ENCODE measurements around the gene RCAN1.
A peak's percentile ranks its signal among the peaks of the same experiment; 100 is the strongest.

Gene RCAN1

GRCh38 chr21:34596561-34597271 lies 18.2 kb downstream of the RCAN1 start:
- DNase-seq (ENCODE audit: low read depth) = no peak
- Histone ChIP-seq H3K4me1 (ENCODE audit: control insufficient read depth, insufficient read depth, low read length) (peaks cover 36% of the 10 kb centered on the region), H3K36me3 (ENCODE audit: control insufficient read depth, insufficient read depth, low read length, severe bottlenecking) (no peaks in the 10 kb centered on the region), H3K4me3 (ENCODE audit: low read length) (no peak overlapping the region), H3K9ac (ENCODE audit: low read length) (no peak overlapping the region), H3K27me3 (replicated peaks; ENCODE audit: control insufficient read depth, insufficient read depth, low read length) (no peaks in the 10 kb centered on the region), H3K9me3 (ENCODE audit: control insufficient read depth, low read length) (no peaks in the 10 kb centered on the region)

DNA sequence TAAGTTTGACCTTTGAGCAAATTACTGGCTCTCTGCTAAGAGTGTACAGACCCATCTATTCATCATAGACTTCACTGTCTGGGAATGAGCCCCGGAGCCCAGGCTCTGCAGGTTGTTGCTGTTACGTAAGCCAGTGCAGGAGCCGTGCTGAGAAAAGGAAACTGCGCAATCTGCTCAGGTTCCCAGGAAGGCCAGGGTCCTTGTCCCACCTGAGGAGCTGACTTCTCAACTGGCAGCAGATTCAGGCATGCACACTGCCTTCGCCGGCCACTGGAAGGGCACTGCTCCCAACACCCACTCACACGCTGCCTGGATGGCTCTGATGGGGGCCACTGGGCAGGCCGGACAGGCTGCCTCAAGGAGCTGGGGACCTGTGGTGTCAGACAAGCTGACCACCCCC lies 19.5 kb downstream of the RCAN1 start:
- no peaks in the 10 kb centered on the region for H3K36me3 ChIP-seq (ENCODE audit: control insufficient read depth, insufficient read depth, low read length, severe bottlenecking)
- no peak overlapping the region for H3K4me3 ChIP-seq (ENCODE audit: low read length)
- H3K9me3 ChIP-seq (ENCODE audit: control insufficient read depth, low read length) = no peaks in the 10 kb centered on the region
- DNase-seq (ENCODE audit: low read depth) = no peak
- H3K9ac ChIP-seq (ENCODE audit: low read length) = no peak overlapping the region
- H3K4me1 ChIP-seq (ENCODE audit: control insufficient read depth, insufficient read depth, low read length) = peaks cover 36% of the 10 kb centered on the region
- no peaks in the 10 kb centered on the region for H3K27me3 ChIP-seq (replicated peaks; ENCODE audit: control insufficient read depth, insufficient read depth, low read length)

GRCh38 chr21:34594566-34595234 lies 20.2 kb downstream of the RCAN1 start:
- H3K27me3 ChIP-seq (replicated peaks; ENCODE audit: control insufficient read depth, insufficient read depth, low read length) = no peaks in the 10 kb centered on the region
- no peak for DNase-seq (ENCODE audit: low read depth)
- no peaks in the 10 kb centered on the region for H3K36me3 ChIP-seq (ENCODE audit: control insufficient read depth, insufficient read depth, low read length, severe bottlenecking)
- H3K9ac ChIP-seq (ENCODE audit: low read length) = no peak overlapping the region
- no peaks in the 10 kb centered on the region for H3K9me3 ChIP-seq (ENCODE audit: control insufficient read depth, low read length)
- H3K4me1 ChIP-seq (ENCODE audit: control insufficient read depth, insufficient read depth, low read length) = peaks cover 36% of the 10 kb centered on the region
- no peak overlapping the region for H3K4me3 ChIP-seq (ENCODE audit: low read length)

DNA sequence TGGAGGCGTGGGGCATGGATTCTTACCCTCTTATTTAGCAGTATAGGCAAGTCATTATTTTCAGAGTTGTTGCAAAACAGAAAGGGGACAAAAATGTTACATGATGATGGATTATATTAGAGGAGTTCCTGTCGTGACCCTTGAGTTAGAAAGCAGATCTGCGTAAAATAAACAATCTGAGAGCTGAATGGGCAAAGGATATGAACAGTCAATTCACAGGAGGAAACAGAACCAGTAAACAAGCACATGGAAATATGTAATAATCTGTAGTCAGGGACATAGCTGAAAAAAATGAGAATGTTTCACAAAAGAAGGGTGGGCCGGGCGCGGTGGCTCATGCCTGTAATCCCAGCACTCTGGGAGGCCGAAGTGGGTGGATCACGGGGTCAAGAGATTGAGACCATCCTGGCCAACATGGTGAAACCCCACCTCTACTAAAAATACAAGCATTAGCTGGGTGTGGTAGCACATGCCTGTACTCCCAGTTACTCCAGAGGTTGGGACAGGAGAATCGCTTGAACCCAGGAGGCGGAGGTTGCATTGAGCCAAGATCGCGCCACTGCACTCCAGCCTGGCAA lies 20.9 kb downstream of the RCAN1 start:
- Histone ChIP-seq H3K9ac (ENCODE audit: low read length) (no peak overlapping the region), H3K4me1 (ENCODE audit: control insufficient read depth, insufficient read depth, low read length) (peaks cover 36% of the 10 kb centered on the region), H3K9me3 (ENCODE audit: control insufficient read depth, low read length) (no peaks in the 10 kb centered on the region), H3K4me3 (ENCODE audit: low read length) (no peak overlapping the region), H3K36me3 (ENCODE audit: control insufficient read depth, insufficient read depth, low read length, severe bottlenecking) (no peaks in the 10 kb centered on the region), H3K27me3 (replicated peaks; ENCODE audit: control insufficient read depth, insufficient read depth, low read length) (no peaks in the 10 kb centered on the region)
- no peak for DNase-seq (ENCODE audit: low read depth)

- Histone ChIP-seq H3K4me3 (ENCODE audit: low read length) (no peak overlapping the region), H3K9me3 (ENCODE audit: control insufficient read depth, low read length) (no peaks in the 10 kb centered on the region), H3K36me3 (ENCODE audit: control insufficient read depth, insufficient read depth, low read length, severe bottlenecking) (no peaks in the 10 kb centered on the region), H3K4me1 (ENCODE audit: control insufficient read depth, insufficient read depth, low read length) (peaks cover 36% of the 10 kb centered on the region), H3K9ac (ENCODE audit: low read length) (no peak overlapping the region), H3K27me3 (replicated peaks; ENCODE audit: control insufficient read depth, insufficient read depth, low read length) (no peaks in the 10 kb centered on the region)
- DNase-seq (ENCODE audit: low read depth) = no peak
Measured at GRCh38 chr21:34593423-34593822, 21.5 kb downstream of the RCAN1 start.

DNA sequence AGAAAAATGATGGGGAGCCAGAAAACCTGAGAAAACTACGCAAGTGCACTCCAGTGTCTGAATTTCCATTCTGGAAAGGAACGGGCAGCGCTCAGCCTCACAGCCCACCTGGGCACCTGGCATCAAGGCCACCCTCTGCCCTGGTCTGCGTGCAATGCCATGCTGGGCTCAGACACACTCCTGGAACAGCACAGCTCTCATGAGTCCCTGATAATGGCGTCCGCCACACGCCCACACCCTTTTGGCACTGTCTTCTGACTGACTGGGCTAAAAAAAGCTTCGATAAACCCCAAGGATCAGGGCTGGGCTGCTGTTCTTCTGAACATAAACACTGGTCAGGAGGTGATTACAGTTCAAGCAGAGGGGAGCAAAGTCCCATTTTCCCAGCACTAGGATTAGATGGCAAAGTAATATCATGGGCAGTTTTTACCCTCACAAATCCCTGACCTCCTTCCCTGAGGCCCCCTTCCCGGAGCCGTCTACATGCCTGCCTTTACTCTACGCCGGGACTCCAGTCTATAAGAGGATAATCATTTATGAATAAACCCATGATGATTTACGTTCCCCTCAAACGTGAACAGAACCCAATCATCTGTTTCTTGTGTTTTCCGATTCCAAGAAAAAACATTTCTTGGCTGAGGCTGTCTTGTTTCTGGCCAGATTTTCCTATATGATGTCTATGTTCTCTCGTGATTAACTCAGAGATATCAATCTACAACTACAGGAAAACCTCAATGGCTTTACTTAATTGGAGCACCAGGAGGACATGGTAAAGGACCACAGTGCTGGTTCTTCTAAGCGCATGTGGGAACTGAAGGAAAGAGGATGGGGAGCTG lies 22.6 kb downstream of the RCAN1 start:
- H3K9me3 ChIP-seq (ENCODE audit: control insufficient read depth, low read length) = no peaks in the 10 kb centered on the region
- no peaks in the 10 kb centered on the region for H3K27me3 ChIP-seq (replicated peaks; ENCODE audit: control insufficient read depth, insufficient read depth, low read length)
- H3K9ac ChIP-seq (ENCODE audit: low read length) = peak overlapping the region; percentile 66
- DNase-seq (ENCODE audit: low read depth) = peak; percentile 21
- no peaks in the 10 kb centered on the region for H3K36me3 ChIP-seq (ENCODE audit: control insufficient read depth, insufficient read depth, low read length, severe bottlenecking)
- H3K4me1 ChIP-seq (ENCODE audit: control insufficient read depth, insufficient read depth, low read length) = peaks cover 36% of the 10 kb centered on the region
- peak overlapping the region; percentile 59 for H3K4me3 ChIP-seq (ENCODE audit: low read length)

- no peaks in the 10 kb centered on the region for H3K36me3 ChIP-seq (ENCODE audit: control insufficient read depth, insufficient read depth, low read length, severe bottlenecking)
- no peak overlapping the region for H3K4me3 ChIP-seq (ENCODE audit: low read length)
- H3K4me1 ChIP-seq (ENCODE audit: control insufficient read depth, insufficient read depth, low read length) = peaks cover 36% of the 10 kb centered on the region
- H3K9ac ChIP-seq (ENCODE audit: low read length) = no peak overlapping the region
- no peaks in the 10 kb centered on the region for H3K9me3 ChIP-seq (ENCODE audit: control insufficient read depth, low read length)
- no peaks in the 10 kb centered on the region for H3K27me3 ChIP-seq (replicated peaks; ENCODE audit: control insufficient read depth, insufficient read depth, low read length)
- no peak for DNase-seq (ENCODE audit: low read depth)
Measured at GRCh38 chr21:34590520-34590919, 24.4 kb downstream of the RCAN1 start.

- H3K4me3 ChIP-seq (ENCODE audit: low read length) = no peak overlapping the region
- H3K9me3 ChIP-seq (ENCODE audit: control insufficient read depth, low read length) = no peaks in the 10 kb centered on the region
- H3K4me1 ChIP-seq (ENCODE audit: control insufficient read depth, insufficient read depth, low read length) = peaks cover 29% of the 10 kb centered on the region
- DNase-seq (ENCODE audit: low read depth) = no peak
- no peaks in the 10 kb centered on the region for H3K36me3 ChIP-seq (ENCODE audit: control insufficient read depth, insufficient read depth, low read length, severe bottlenecking)
- H3K9ac ChIP-seq (ENCODE audit: low read length) = no peak overlapping the region
- no peaks in the 10 kb centered on the region for H3K27me3 ChIP-seq (replicated peaks; ENCODE audit: control insufficient read depth, insufficient read depth, low read length)
Measured at GRCh38 chr21:34589511-34590282, 25.2 kb downstream of the RCAN1 start.

GRCh38 chr21:34583926-34584563 lies 30.9 kb downstream of the RCAN1 start:
- no peaks in the 10 kb centered on the region for H3K9me3 ChIP-seq (ENCODE audit: control insufficient read depth, low read length)
- H3K4me1 ChIP-seq (ENCODE audit: control insufficient read depth, insufficient read depth, low read length) = peaks cover 25% of the 10 kb centered on the region
- no peak for DNase-seq (ENCODE audit: low read depth)
- peak overlapping the region; percentile 9 for H3K9ac ChIP-seq (ENCODE audit: low read length)
- H3K4me3 ChIP-seq (ENCODE audit: low read length) = no peak overlapping the region
- no peaks in the 10 kb centered on the region for H3K36me3 ChIP-seq (ENCODE audit: control insufficient read depth, insufficient read depth, low read length, severe bottlenecking)
- H3K27me3 ChIP-seq (replicated peaks; ENCODE audit: control insufficient read depth, insufficient read depth, low read length) = no peaks in the 10 kb centered on the region

- Histone ChIP-seq H3K36me3 (ENCODE audit: control insufficient read depth, insufficient read depth, low read length, severe bottlenecking) (no peaks in the 10 kb centered on the region), H3K4me3 (ENCODE audit: low read length) (no peak overlapping the region), H3K9ac (ENCODE audit: low read length) (no peak overlapping the region), H3K27me3 (replicated peaks; ENCODE audit: control insufficient read depth, insufficient read depth, low read length) (no peaks in the 10 kb centered on the region), H3K9me3 (ENCODE audit: control insufficient read depth, low read length) (no peaks in the 10 kb centered on the region), H3K4me1 (ENCODE audit: control insufficient read depth, insufficient read depth, low read length) (peaks cover 25% of the 10 kb centered on the region)
- DNase-seq (ENCODE audit: low read depth) = peak; percentile 76
Measured at GRCh38 chr21:34582506-34583150, 32.3 kb downstream of the RCAN1 start.

Data from adipocyte (in vitro differentiated cells).